CD14-positive monocyte (primary cell): Measurements from ENCODE around the gene EIF4B. TPM values are rescaled to one million over a fixed set of nuclear protein-coding genes. Genes with fewer than 3 reads are reported as not detected.
A peak's percentile ranks its signal among the peaks of the same experiment; 100 is the strongest.

ENCODE experiments used
- DNase-seq, 3 donors: peaks; one replicate each; pipeline ENCODE4 v3.0.0-alpha.2; 2011 to 2022
- H2AFZ ChIP-seq: 2 replicates; pipeline ENCODE4 v1.6.0; 2012; ENCODE audit warnings: mild to moderate bottlenecking, low read depth, low read length, inconsistent platforms; ENCODE audit not compliant: insufficient read depth, poor library complexity, severe bottlenecking
- H3K27ac ChIP-seq, 2 donors: 1 replicate in 1 of 2; 2 replicates in 1 of 2; pipeline ENCODE4 v1.5.1; 2012 to 2013; ENCODE audit warnings: low read length in 2 of 2, control low read depth in 1 of 2, inconsistent platforms in 1 of 2, low read depth in 1 of 2, mild to moderate bottlenecking in 1 of 2
- H3K27me3 ChIP-seq, 2 donors: one replicate each; pipeline versions ENCODE4 v1.6.0 to v1.6.1; 2011 to 2013; ENCODE audit warnings: low read length in 2 of 2; ENCODE audit not compliant: control insufficient read depth in 2 of 2, insufficient read depth in 2 of 2
- H3K36me3 ChIP-seq, 2 donors: replicated peaks in 1 of 2; 1 replicate in 1 of 2; 2 replicates in 1 of 2; pipeline versions ENCODE4 v1.5.1 to v1.6.1; 2012 to 2013; ENCODE audit warnings: low read length in 2 of 2, control low read depth in 1 of 2, inconsistent platforms in 1 of 2, mild to moderate bottlenecking in 1 of 2; ENCODE audit not compliant: insufficient read depth in 2 of 2, control insufficient read depth in 1 of 2
- H3K4me1 ChIP-seq, 2 donors: 1 replicate in 1 of 2; 2 replicates in 1 of 2; pipeline versions ENCODE4 v1.5.1 to v1.6.1; 2012 to 2013; ENCODE audit warnings: low read length in 2 of 2, control low read depth in 1 of 2, inconsistent platforms in 1 of 2, mild to moderate bottlenecking in 1 of 2, moderate library complexity in 1 of 2; ENCODE audit not compliant: insufficient read depth in 2 of 2, control insufficient read depth in 1 of 2
- H3K4me2 ChIP-seq: replicated peaks from 2 replicates; pipeline ENCODE3; 2012; ENCODE audit warnings: low read length, moderate library complexity, mild to moderate bottlenecking; ENCODE audit not compliant: poor library complexity, severe bottlenecking; ENCODE audit errors: extremely low read depth
- H3K4me3 ChIP-seq, 3 experiments: fragments of 200-600 bp in 1 of 3; sonication (generic) in 1 of 3; replicated peaks in 1 of 3; 1 replicate in 2 of 3; 2 replicates in 1 of 3; pipeline ENCODE4 v1.5.1; 2011 to 2013; ENCODE audit warnings: low read length in 3 of 3, mild to moderate bottlenecking in 3 of 3, control low read depth in 2 of 3, low read depth in 2 of 3, inconsistent platforms in 1 of 3, moderate library complexity in 1 of 3
- H3K79me2 ChIP-seq: 2 replicates; pipeline ENCODE4 v1.6.0; 2012; ENCODE audit warnings: mild to moderate bottlenecking, control low read depth, inconsistent platforms, low read length, moderate library complexity; ENCODE audit not compliant: insufficient read depth
- H3K9ac ChIP-seq: 2 replicates; pipeline ENCODE4 v1.6.0; 2017; ENCODE audit warnings: low read length, mild to moderate bottlenecking; ENCODE audit not compliant: insufficient read depth, poor library complexity, severe bottlenecking
- H3K9me3 ChIP-seq, 2 donors: replicated peaks in 1 of 2; 1 replicate in 1 of 2; 2 replicates in 1 of 2; pipeline versions ENCODE4 v1.5.1 to v1.6.1; 2012 to 2013; ENCODE audit warnings: low read length in 2 of 2, control low read depth in 1 of 2; ENCODE audit not compliant: control insufficient read depth in 1 of 2, insufficient read depth in 1 of 2
- H4K20me1 ChIP-seq: 2 replicates; pipeline ENCODE4 v1.6.0; 2012; ENCODE audit warnings: mild to moderate bottlenecking, low read length, control low read depth, moderate library complexity; ENCODE audit not compliant: insufficient read depth
- H3K27ac Mint-ChIP-seq, 7 donors: one replicate each; pipeline ENCODE4 v1.8.0; 2020; ENCODE audit warnings: mild to moderate bottlenecking in 7 of 7, mixed read lengths in 7 of 7, moderate library complexity in 6 of 7, inconsistent platforms in 2 of 7
- H3K27me3 Mint-ChIP-seq, 3 donors: one replicate each; pipeline ENCODE4 v1.8.0; 2021 to 2022; ENCODE audit warnings: low read depth in 3 of 3, mild to moderate bottlenecking in 3 of 3, mixed read lengths in 3 of 3, moderate library complexity in 3 of 3, inconsistent platforms in 1 of 3
- H3K36me3 Mint-ChIP-seq, 2 donors: one replicate each; pipeline ENCODE4 v1.8.0; 2020; ENCODE audit warnings: mixed read lengths in 2 of 2, inconsistent platforms in 1 of 2, mild to moderate bottlenecking in 1 of 2
- H3K4me1 Mint-ChIP-seq: one replicate; pipeline ENCODE4 v1.8.0; 2020; ENCODE audit warnings: mild to moderate bottlenecking, mixed read lengths
- H3K4me3 Mint-ChIP-seq, 2 donors: one replicate each; pipeline ENCODE4 v1.8.0; 2020; ENCODE audit warnings: mild to moderate bottlenecking in 2 of 2, mixed read lengths in 2 of 2, moderate library complexity in 1 of 2
- H3K9me3 Mint-ChIP-seq, 7 donors: one replicate each; pipeline ENCODE4 v1.8.0; 2020 to 2022; ENCODE audit warnings: mixed read lengths in 7 of 7, mild to moderate bottlenecking in 6 of 7, moderate library complexity in 6 of 7, inconsistent platforms in 2 of 7
- WGBS: methylation state at CpG from one replicate; pipeline ENCODE4 v1.1.5; 2013; ENCODE audit warnings: missing lambda C conversion rate; ENCODE audit not compliant: insufficient coverage; 5-methylcytosine and 5-hydroxymethylcytosine counted together
- intact Hi-C, 2 donors: fragments of 100-400 bp; cut with micrococcal nuclease; formaldehyde crosslinking; loops; one replicate each; pipeline versions ENCODE4 v1.15.0 to v1.15.1; 2023
- polyA plus RNA-seq, 3 donors: library from polyadenylated mRNA; depleted of rRNA in 1 of 3; unstranded in 2 of 3; stranded (reverse) in 1 of 3; fragments of 300-500 nt in 2 of 3; fragments of >200 nt in 1 of 3; fragmentation: Illumina TruSeq in 2 of 3; gene quantifications; 1 replicate in 2 of 3; 2 replicates in 1 of 3; pipeline ENCODE4 v1.2.3, GENCODE V29; 2012 to 2021
- TF ChIP-seq, protein P1 (sequence below): fragments of 200-600 bp; IDR thresholded peaks from one replicate; pipeline ENCODE4 v1.8.0; 2022; ENCODE audit warnings: antibody characterized with exemption, mild to moderate bottlenecking

EIF4B gene
- polyA plus RNA-seq, 3 donors = 41.2 to 185 (median 58.6) TPM

DNA sequence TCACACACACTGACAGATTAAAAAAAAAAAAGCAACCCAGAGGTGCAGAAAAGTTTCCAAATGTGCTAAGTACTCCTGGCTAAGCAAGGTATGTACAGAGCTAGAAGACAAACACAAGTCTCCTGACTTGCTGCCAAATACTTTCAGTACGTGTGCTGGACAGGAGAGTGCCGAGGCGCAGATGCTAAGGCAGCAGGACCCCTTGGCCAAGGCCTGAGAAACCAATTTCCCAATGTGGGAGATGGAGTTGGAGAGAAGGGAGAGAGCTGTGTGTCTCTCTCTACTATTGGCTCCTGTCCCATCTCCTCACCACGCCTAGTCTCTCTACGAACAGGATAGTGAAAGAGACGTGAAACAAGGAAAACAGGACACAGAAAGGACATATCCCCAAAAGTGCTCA, 67.6 kb downstream of the EIF4B start:
- DNase-seq = no peak
- Mint-ChIP-seq H3K4me1 (peaks cover 54% of the 10 kb centered on the region), H3K36me3 (peaks cover 78 to 83% of the 10 kb centered on the region in 2 donors), H3K9me3 (no peaks in the 10 kb centered on the region), H3K27me3 (no peaks in the 10 kb centered on the region), H3K27ac (peak overlapping the region in 4 of 7 donors; percentile 10 to 68 (median 16)), H3K4me3 (no peak overlapping the region)
- Histone ChIP-seq H4K20me1 (peaks cover 25% of the 10 kb centered on the region), H3K4me2 (no peak overlapping the region), H2AFZ (no peak overlapping the region), H3K9me3 (no peaks in the 10 kb centered on the region), H3K27ac (no peak overlapping the region), H3K79me2 (peaks cover 26% of the 10 kb centered on the region), H3K4me3 (no peak overlapping the region), H3K4me1 (peaks cover 37 to 55% of the 10 kb centered on the region in 2 donors), H3K9ac (no peak overlapping the region), H3K36me3 (peaks cover 60 to 77% of the 10 kb centered on the region in 2 donors), H3K27me3 (no peaks in the 10 kb centered on the region)
- WGBS = 94% methylated on average over 6 of the region's 6 CpGs
- TF ChIP-seq, protein P1, sequence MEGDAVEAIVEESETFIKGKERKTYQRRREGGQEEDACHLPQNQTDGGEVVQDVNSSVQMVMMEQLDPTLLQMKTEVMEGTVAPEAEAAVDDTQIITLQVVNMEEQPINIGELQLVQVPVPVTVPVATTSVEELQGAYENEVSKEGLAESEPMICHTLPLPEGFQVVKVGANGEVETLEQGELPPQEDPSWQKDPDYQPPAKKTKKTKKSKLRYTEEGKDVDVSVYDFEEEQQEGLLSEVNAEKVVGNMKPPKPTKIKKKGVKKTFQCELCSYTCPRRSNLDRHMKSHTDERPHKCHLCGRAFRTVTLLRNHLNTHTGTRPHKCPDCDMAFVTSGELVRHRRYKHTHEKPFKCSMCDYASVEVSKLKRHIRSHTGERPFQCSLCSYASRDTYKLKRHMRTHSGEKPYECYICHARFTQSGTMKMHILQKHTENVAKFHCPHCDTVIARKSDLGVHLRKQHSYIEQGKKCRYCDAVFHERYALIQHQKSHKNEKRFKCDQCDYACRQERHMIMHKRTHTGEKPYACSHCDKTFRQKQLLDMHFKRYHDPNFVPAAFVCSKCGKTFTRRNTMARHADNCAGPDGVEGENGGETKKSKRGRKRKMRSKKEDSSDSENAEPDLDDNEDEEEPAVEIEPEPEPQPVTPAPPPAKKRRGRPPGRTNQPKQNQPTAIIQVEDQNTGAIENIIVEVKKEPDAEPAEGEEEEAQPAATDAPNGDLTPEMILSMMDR = no peak
- intact Hi-C loops = no loop called here

DNA sequence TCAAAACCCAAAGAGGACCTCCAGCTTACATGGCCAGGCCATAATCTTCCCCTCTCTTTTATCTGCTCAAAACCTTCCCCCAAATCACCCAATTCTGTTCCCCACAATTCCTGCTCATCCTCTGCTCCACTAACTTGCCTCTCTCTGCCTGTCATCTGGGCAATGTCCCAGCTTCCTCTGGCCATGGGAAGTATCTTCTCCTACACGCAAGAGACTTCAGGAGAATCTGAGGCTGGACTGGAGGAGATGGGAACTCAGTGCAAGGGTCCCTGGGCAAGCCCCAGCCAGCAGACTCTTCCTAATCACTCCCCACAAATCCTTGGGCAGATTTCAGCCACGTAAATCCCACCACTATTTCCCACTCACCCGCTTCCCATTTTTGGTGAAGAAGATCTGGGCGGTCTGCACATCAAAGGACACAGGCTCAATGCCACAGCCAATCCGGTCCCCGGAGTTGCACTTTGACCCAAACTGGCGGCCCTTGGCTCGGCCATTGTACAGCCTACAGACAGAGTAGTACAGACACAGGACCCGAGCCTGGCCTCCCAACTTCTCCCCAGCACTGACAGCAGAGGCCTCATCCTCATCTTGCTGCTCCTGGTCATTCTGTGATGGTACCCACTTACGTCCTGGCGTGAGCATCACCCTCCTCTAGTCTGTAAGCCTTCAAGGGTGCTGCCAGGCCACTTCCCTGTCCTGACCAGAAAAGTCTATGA, 68.2 kb downstream of the EIF4B start:
- H3K36me3 Mint-ChIP-seq = peaks cover 72 to 77% of the 10 kb centered on the region in 2 donors
- H3K27me3 Mint-ChIP-seq = no peaks in the 10 kb centered on the region
- Histone ChIP-seq H3K79me2 (peaks cover 28% of the 10 kb centered on the region), H3K4me2 (no peak overlapping the region), H4K20me1 (peaks cover 22% of the 10 kb centered on the region), H3K27me3 (no peaks in the 10 kb centered on the region), H2AFZ (no peak overlapping the region), H3K4me1 (peaks cover 37 to 53% of the 10 kb centered on the region in 2 donors), H3K4me3 (no peak overlapping the region), H3K27ac (no peak overlapping the region), H3K36me3 (peaks cover 58 to 71% of the 10 kb centered on the region in 2 donors), H3K9me3 (no peaks in the 10 kb centered on the region), H3K9ac (no peak overlapping the region)
- WGBS = 97% methylated on average over 7 of the region's 11 CpGs
- peaks cover 50% of the 10 kb centered on the region for H3K4me1 Mint-ChIP-seq
- TF ChIP-seq, protein P1 = no peak
- DNase-seq = no peak
- intact Hi-C loops = no loop called here
- peak overlapping the region in 4 of 7 donors; percentile 7 to 68 (median 34) for H3K27ac Mint-ChIP-seq
- no peak overlapping the region for H3K4me3 Mint-ChIP-seq
- no peaks in the 10 kb centered on the region for H3K9me3 Mint-ChIP-seq
